HG03342 (cell line): ENCODE measurements around the gene ADRM1.

Experiments
- ATAC-seq: cut with Tn5 transposase; IDR thresholded peaks from one replicate; pipeline ENCODE4 v1.9.1; 2021; ENCODE audit warnings: mild to moderate bottlenecking, moderate library complexity; ENCODE audit not compliant: unreplicated experiment

ADRM1 gene

GRCh38 chr20:62302341-62303061, at the start of gene ADRM1:
TSS of gene ADRM1 (plus strand) at chr20:62302997. CDS start at chr20:62303569, 572 bp downstream.
- ATAC-seq = peak; percentile 82

GRCh38 chr20:62253398-62253797, 49.4 kb upstream of the ADRM1 start:
- ATAC-seq = no peak

GRCh38 chr20:62254021-62254724, 48.6 kb upstream of the ADRM1 start:
- no peak for ATAC-seq

- ATAC-seq = no peak
These were observed 46.8 kb upstream of the ADRM1 start for GRCh38 chr20:62255976-62256375.

GRCh38 chr20:62258499-62259293, 44.1 kb upstream of the ADRM1 start:
- ATAC-seq = no peak

- ATAC-seq = no peak
These were observed 43.6 kb upstream of the ADRM1 start for GRCh38 chr20:62259294-62259565.

GRCh38 chr20:62262064-62262463, 40.7 kb upstream of the ADRM1 start:
- ATAC-seq = no peak

GRCh38 chr20:62263396-62263795, 39.4 kb upstream of the ADRM1 start:
- no peak for ATAC-seq

- no peak for ATAC-seq
These were observed 37.4 kb upstream of the ADRM1 start for GRCh38 chr20:62265365-62265764.

GRCh38 chr20:62266340-62266739, 36.5 kb upstream of the ADRM1 start:
- no peak for ATAC-seq

GRCh38 chr20:62266851-62267250, 35.9 kb upstream of the ADRM1 start:
- no peak for ATAC-seq

GRCh38 chr20:62267543-62267942, 35.3 kb upstream of the ADRM1 start:
- ATAC-seq = no peak

- no peak for ATAC-seq
These were observed 34.4 kb upstream of the ADRM1 start for GRCh38 chr20:62268228-62268900.

- ATAC-seq = no peak
These were observed 33.4 kb upstream of the ADRM1 start for GRCh38 chr20:62269378-62269777.

GRCh38 chr20:62269871-62270270, 32.9 kb upstream of the ADRM1 start:
- ATAC-seq = no peak

GRCh38 chr20:62272200-62272599, 30.6 kb upstream of the ADRM1 start:
- no peak for ATAC-seq

GRCh38 chr20:62273416-62273815, 29.4 kb upstream of the ADRM1 start:
- no peak for ATAC-seq

- ATAC-seq = no peak
These were observed 28.4 kb upstream of the ADRM1 start for GRCh38 chr20:62274332-62274950.

- ATAC-seq = no peak
These were observed 27.6 kb upstream of the ADRM1 start for GRCh38 chr20:62275219-62275618.

- no peak for ATAC-seq
These were observed 26.4 kb upstream of the ADRM1 start for GRCh38 chr20:62276439-62276838.

GRCh38 chr20:62277253-62277652, 25.5 kb upstream of the ADRM1 start:
- no peak for ATAC-seq
